Effector memory CD4-positive, alpha-beta T cell (primary cell): ENCODE data around the gene ETHE1.

ENCODE experiments used
- DNase-seq, 3 donors: peaks; one replicate each; pipeline ENCODE4 v3.0.0-alpha.2; 2020
- H3K27ac ChIP-seq: 2 replicates; pipeline ENCODE4 v1.7.0; 2013; ENCODE audit warnings: mild to moderate bottlenecking, low read length, moderate library complexity; ENCODE audit not compliant: insufficient read depth, poor library complexity, severe bottlenecking
- H3K27me3 ChIP-seq: replicated peaks from 2 replicates; pipeline ENCODE4 v1.7.0; 2013; ENCODE audit warnings: mild to moderate bottlenecking, low read length; ENCODE audit not compliant: insufficient read depth, control insufficient read depth, poor library complexity, severe bottlenecking
- H3K36me3 ChIP-seq: 2 replicates; pipeline ENCODE4 v1.7.0; 2013; ENCODE audit warnings: mild to moderate bottlenecking, low read length, moderate library complexity; ENCODE audit not compliant: control insufficient read depth, insufficient read depth
- H3K4me1 ChIP-seq: 2 replicates; pipeline ENCODE4 v1.7.0; 2013; ENCODE audit warnings: low read length, mild to moderate bottlenecking; ENCODE audit not compliant: control insufficient read depth, insufficient read depth, poor library complexity, severe bottlenecking
- H3K4me3 ChIP-seq: 2 replicates; pipeline ENCODE4 v1.7.0; 2013; ENCODE audit warnings: low read length, low read depth, mild to moderate bottlenecking; ENCODE audit not compliant: insufficient read depth, poor library complexity, severe bottlenecking
- H3K9me3 ChIP-seq: 2 replicates; pipeline ENCODE4 v1.7.0; 2013; ENCODE audit warnings: mild to moderate bottlenecking, low read length, moderate library complexity; ENCODE audit not compliant: control insufficient read depth

The ETHE1 gene

DNA sequence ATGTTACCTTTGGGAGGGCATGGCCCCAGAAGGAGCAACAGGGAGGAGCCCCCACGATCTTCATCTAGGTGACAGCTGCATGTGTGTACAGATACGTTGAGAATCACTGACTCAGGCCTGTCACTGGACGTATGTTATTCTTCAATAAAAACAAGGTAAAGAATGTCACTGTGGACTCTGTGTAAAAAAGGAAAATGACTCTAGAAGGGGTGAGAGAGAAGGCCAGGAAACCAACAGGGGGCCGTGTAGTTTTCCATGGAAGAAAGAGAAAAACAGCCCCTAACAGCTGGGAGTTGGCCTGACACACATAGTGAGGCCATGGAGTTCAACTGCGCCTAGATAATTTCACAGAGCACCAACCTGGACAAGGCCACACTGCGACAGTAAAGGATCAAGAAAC is 59.7 kb downstream of the ETHE1 start:
- H3K27me3 ChIP-seq: no peaks in the 10 kb centered on the region
- H3K36me3 ChIP-seq: no peaks in the 10 kb centered on the region
- H3K4me1 ChIP-seq: peaks cover 30% of the 10 kb centered on the region
- no peak overlapping the region for H3K27ac ChIP-seq
- DNase-seq: no peak
- no peaks in the 10 kb centered on the region for H3K9me3 ChIP-seq
- no peak overlapping the region for H3K4me3 ChIP-seq

DNA sequence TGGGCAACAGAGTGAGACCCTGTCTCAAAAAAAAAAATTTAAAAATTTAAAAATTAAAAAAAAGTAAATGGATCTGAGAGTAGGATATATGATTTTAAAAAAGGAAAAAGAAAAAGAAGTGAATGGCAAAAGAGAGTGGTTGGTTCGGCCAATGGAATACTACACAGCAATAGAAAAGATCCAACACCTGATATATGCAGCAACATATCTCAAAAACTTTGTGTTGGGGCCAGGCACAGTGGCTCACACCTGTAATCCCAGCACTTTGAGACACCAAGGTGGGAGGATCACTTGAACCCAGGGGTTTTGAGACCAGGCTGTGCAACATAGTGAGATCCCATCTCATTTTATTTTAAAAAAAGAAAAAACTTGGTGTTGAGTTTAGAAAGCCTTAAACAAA is 60.2 kb downstream of the ETHE1 start:
- no peak overlapping the region for H3K4me3 ChIP-seq
- H3K27me3 ChIP-seq: no peaks in the 10 kb centered on the region
- H3K36me3 ChIP-seq: no peaks in the 10 kb centered on the region
- peaks cover 34% of the 10 kb centered on the region for H3K4me1 ChIP-seq
- no peak for DNase-seq
- no peaks in the 10 kb centered on the region for H3K9me3 ChIP-seq
- H3K27ac ChIP-seq: no peak overlapping the region

DNA sequence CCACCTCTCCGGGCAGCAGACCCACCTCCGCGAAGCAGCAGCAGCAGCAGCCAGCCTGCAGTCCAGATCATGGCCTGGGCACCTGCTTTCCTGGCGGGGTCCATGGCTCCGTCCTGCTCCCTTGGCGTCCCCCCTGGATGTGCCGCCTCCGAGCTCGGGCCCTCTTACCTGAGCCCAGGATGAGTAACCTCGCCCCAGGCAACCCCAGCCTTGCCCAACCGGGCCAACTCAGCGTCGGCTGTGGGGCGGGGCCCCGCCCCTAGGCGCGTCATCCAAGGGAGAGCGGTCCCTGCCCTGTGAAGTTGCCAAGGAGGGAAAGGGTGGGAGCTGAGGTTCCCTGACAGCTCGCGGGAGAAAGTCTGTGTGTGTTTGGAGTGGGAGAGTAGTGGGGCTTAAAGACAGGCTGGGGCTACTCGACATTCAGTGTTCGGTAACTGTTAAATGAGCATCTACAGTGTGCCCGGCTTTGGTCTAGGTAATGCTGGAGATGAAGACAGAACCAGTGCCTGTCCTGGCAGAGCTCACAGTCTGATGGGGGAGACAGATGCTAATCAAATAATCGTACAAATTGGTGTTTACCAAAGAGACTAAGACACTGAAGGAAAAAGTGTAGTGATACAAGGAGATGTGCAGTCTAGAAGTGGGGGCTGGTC is 61.4 kb downstream of the ETHE1 start, which contains the start of gene LYPD3:
Gene LYPD3, minus strand, starts transcription at position 141 of the 653 bp plus-strand sequence. Its CDS starts 37 bp downstream, at position 104.
- no peak for DNase-seq
- Histone ChIP-seq H3K4me3 (peak within 1 kb of the TSS; percentile 62), H3K27ac (peak within 1 kb of the TSS; percentile 83), H3K27me3 (no peaks in the 10 kb centered on the region), H3K36me3 (no peaks in the 10 kb centered on the region), H3K9me3 (no peaks in the 10 kb centered on the region), H3K4me1 (peaks cover 34% of the 10 kb centered on the region)

DNA sequence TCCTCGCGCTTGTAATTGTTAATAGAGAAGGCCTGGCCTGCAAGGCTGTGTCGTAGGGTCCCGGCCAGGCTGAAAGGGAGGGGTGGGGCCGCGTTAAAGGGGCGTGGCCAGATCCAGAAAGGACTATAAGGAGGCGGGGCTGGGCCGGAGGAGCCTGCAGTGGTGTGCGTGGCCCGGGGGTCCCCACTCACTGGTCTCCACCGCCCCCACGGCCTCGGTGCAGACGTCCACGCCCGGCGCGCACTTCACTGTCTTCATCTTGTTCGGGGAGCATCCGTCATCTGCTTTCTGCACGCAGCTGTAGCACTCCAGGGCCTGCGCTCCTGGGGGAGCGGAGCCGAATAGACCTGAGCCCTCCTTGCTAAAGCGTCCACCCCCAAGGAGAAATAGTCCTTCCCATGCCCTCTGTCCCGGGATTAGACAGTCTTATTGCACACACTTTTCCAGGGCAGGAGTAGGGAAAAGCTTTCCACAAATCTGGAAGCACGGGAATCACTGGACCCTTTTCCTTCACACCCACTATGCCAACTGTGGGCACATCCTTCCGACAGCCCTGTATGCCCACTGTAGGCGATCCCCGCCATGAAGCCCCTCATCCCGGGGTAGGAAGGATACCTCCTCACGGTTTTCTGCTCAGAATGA is 62.7 kb downstream of the ETHE1 start:
- H3K4me1 ChIP-seq: peaks cover 28% of the 10 kb centered on the region
- DNase-seq: no peak
- H3K27me3 ChIP-seq: no peaks in the 10 kb centered on the region
- H3K36me3 ChIP-seq: no peaks in the 10 kb centered on the region
- H3K4me3 ChIP-seq: peak overlapping the region; percentile 62
- peak overlapping the region; percentile 83 for H3K27ac ChIP-seq
- no peaks in the 10 kb centered on the region for H3K9me3 ChIP-seq

DNA sequence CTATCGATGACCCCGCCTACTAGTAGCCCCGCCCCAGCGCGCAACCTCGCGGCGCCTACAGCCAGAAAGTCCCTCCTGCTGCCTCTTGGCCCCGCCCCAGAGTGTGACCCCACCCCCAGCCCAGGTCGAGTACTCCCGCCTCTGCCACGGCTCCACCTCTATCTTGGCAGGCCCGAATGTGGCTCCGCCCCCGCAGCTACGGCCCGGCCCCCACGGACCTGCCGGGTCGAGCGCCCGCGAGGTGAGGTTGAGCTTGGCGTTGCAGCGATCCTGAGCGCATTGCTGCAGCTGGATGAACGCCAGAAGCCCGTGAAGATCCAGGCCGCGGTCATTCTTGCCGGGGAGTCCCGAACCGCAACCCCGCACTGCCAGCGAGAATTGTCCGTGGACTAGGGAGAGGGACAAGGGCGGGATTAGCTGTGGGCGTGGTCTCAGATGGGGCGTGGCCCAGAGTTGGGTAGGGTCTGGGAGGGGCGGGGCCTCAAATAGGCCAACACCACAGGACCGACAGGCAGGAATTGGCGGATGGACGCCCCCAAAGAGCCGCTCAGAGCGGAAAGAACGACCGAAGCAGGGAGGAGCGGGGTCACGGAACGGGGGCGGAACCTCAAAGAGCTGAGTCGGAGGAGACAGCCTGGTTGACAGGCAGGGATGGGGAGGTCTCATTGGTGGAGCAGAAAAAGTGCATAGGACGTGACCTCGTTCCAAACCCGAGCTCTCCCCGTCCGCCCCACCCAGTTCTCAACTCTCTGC is 63.4 kb downstream of the ETHE1 start:
- peak overlapping the region; percentile 83 for H3K27ac ChIP-seq

DNA sequence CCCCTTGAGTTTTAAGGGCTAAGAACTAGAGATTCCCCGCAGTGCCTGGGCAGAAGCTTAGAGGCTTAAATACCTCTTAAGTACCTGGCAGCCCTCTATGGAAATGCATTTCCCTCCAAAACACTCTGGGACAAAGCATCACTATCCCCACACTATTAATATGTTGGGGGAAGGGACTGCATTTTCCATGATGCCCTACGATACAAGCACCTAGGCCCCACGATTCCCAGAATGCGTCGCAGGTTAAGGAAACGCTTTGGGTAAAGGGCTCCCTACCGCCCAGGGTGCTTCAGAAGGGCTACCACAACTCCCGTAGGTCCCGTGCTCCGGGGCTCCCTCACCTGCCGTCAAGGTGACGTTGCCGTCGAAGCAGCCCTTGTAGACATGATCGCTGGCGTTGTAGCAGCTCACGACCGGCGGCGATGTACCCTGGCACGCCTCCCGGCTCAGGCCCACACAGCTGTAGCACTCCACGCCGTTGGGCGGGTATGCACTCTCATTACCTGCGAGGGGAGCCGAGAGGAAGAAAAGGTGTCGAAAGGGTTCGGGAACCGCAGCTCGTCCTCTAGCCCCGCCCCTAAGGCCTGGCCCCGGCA is 64.1 kb downstream of the ETHE1 start:
- Histone ChIP-seq H3K27me3 (no peaks in the 10 kb centered on the region), H3K36me3 (no peaks in the 10 kb centered on the region), H3K27ac (peak overlapping the region; percentile 57), H3K4me3 (peak overlapping the region; percentile 62), H3K4me1 (peaks cover 17% of the 10 kb centered on the region), H3K9me3 (no peaks in the 10 kb centered on the region)
- no peak for DNase-seq

More for the DNA sequence above, 63.4 kb downstream of the ETHE1 start:
- Histone ChIP-seq H3K9me3 (no peaks in the 10 kb centered on the region), H3K36me3 (no peaks in the 10 kb centered on the region), H3K27me3 (no peaks in the 10 kb centered on the region), H3K4me3 (peak overlapping the region; percentile 62), H3K4me1 (peaks cover 21% of the 10 kb centered on the region)
- DNase-seq: peak; percentile 99 to 100 (median 99)

DNA sequence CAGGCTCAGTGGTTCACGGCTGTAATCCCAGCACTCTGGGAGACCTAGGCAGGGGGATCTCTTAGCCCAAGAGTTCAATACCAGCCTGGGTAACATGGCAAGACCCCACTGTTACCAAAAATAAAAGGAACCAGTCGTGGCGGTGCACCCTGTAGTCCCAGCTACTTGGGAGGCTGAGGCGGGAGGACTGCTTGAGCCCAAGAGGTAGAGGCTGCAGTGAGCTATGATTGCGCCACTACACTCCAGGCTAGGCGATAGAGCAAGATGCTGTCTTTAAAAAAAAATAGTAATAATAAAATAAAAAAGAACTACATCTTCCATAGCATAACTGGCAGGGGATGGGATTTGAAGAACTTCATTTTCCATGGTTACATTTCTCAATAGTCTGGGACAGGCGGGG is 64.6 kb downstream of the ETHE1 start:
- Histone ChIP-seq H3K4me3 (no peak overlapping the region), H3K4me1 (peaks cover 13% of the 10 kb centered on the region), H3K36me3 (no peaks in the 10 kb centered on the region), H3K27ac (no peak overlapping the region), H3K9me3 (no peaks in the 10 kb centered on the region), H3K27me3 (no peaks in the 10 kb centered on the region)
- no peak for DNase-seq

DNA sequence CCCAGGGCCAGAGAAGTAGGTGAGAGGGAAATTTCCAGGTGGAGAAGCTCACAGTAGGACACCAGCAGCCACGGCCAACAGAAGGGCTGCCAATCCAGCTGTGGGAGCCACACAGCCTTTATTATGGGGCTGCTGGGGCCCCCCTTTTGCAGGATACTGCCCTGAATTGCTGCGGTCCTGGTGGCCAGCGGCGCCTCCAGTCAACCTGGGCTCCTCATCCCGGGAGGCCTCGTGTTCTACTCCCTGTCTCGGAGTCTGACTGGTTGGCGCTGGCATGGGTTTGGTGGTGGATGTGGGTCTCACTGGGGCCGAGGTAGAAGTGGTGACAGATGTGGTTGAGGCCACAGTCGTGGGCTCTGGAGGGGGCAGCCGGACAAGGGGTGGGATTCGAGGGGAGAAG is 65.7 kb downstream of the ETHE1 start:
- no peak for DNase-seq
- Histone ChIP-seq H3K27me3 (no peaks in the 10 kb centered on the region), H3K4me1 (peaks cover 13% of the 10 kb centered on the region), H3K36me3 (no peaks in the 10 kb centered on the region), H3K27ac (no peak overlapping the region), H3K4me3 (no peak overlapping the region), H3K9me3 (no peaks in the 10 kb centered on the region)

DNA sequence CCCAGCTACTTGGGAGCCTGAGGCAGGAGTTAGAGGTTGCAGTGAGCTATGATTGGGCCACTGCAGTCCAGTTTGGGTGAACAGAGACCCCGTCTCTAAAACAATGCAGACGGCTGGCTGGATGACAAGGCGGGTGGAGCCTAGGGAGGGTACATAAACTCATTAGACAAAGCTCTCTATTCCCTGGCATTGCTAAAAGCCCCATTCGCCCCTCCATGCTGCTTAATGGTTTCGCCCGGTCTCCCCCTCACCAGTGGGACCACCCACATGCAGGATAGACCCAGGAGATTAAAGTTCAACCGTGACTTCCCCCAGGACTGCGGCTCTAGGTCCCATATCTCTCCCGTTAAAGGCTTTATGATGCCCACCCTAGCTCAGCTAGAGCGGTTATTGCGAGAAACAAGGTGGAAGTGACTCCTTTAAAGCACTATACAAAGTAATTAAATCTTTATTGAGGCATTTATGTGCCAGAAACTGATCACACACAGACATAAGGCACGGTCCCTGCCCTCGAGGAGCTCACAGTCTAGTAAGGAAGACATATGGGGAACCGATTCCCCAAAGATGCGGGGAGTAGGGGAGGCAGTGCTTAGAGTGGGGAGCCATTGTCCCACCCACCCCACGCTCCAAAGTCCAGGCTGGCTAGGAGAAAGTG is 66.5 kb downstream of the ETHE1 start:
- no peak overlapping the region for H3K27ac ChIP-seq
- no peak for DNase-seq
- peaks cover 13% of the 10 kb centered on the region for H3K4me1 ChIP-seq
- no peak overlapping the region for H3K4me3 ChIP-seq
- no peaks in the 10 kb centered on the region for H3K27me3 ChIP-seq
- no peaks in the 10 kb centered on the region for H3K9me3 ChIP-seq
- no peaks in the 10 kb centered on the region for H3K36me3 ChIP-seq
